K562 (cell line): ENCODE results near the gene TMEM123. TPM values are rescaled to one million over a fixed set of nuclear protein-coding genes. Genes with fewer than 3 reads are reported as not detected.

ENCODE experiments used
- ATAC-seq: fragments of 200-7000 bp; cut with Tn5 transposase; 3 replicates; pipeline ENCODE4 v1.9.1; 2020; ENCODE audit warnings: moderate library complexity
- BruUV-seq: library from RNA; stranded (reverse); fragments of 400-500 nt; replicated peaks from 2 replicates; lab custom pipeline; 2021; lab: Mats Ljungman, UMichigan
- CTCF ChIA-PET: fragments of 300-600 bp; formaldehyde crosslinking; extraction: SDS; loops from one replicate; lab custom pipeline; 2021; ENCODE audit warnings: low intra/inter-chr PET ratio; lab: Yijun Ruan, JAX
- POLR2A ChIA-PET: fragments of 300-600, 350-650 bp; sonication (Branson Sonifier 250); formaldehyde crosslinking; extraction: SDS; loops from one replicate; lab custom pipeline; 2021; ENCODE audit warnings: antibody characterized with exemption, inconsistent platforms; lab: Yijun Ruan, JAX
- DNase-seq, 4 experiments: peaks; one replicate each; pipeline versions ENCODE4 v3.0.0 to v3.0.0-alpha.2; 2011 to 2018; ENCODE audit warnings: low spot score in 3 of 4, mixed read lengths in 3 of 4; ENCODE audit errors: extremely low read depth in 1 of 4
- FAIRE-seq: peaks from 2 replicates; lab custom pipeline; 2011; peaks lifted over from hg19 to GRCh38; lab: Jason Lieb, UNC
- H2AFZ ChIP-seq: 2 replicates; pipeline ENCODE4 v1.6.0; 2011; ENCODE audit warnings: low read depth, low read length, control low read depth, inconsistent platforms
- H3K27ac ChIP-seq: fragments of 200-600 bp; 3 replicates; pipeline ENCODE4 v1.8.0; 2011; ENCODE audit warnings: low read depth, mild to moderate bottlenecking, control low read depth, inconsistent platforms, low read length, moderate library complexity, mixed read lengths; ENCODE audit errors: extremely low read depth
- H3K27me3 ChIP-seq, 2 experiments: fragments of 300-600 bp in 1 of 2; 2 replicates in 1 of 2; 3 replicates in 1 of 2; pipeline versions ENCODE4 v1.6.0 to v1.8.0; 2011; ENCODE audit warnings: inconsistent platforms in 2 of 2, low read length in 2 of 2, mild to moderate bottlenecking in 1 of 2, mixed read lengths in 1 of 2, moderate library complexity in 1 of 2; ENCODE audit not compliant: control insufficient read depth in 2 of 2, insufficient read depth in 2 of 2
- H3K36me3 ChIP-seq: fragments of 300-600 bp; 3 replicates; pipeline ENCODE4 v1.8.0; 2011; ENCODE audit warnings: mild to moderate bottlenecking, low read length, inconsistent platforms; ENCODE audit not compliant: control insufficient read depth, insufficient read depth
- H3K4me1 ChIP-seq, 2 experiments: fragments of 200-600 bp in 1 of 2; replicated peaks in 1 of 2; 2 replicates in 1 of 2; 3 replicates in 1 of 2; pipeline versions ENCODE4 v1.5.1 to v1.8.0; 2011; ENCODE audit warnings: inconsistent platforms in 2 of 2, low read length in 2 of 2, mild to moderate bottlenecking in 1 of 2, mixed read lengths in 1 of 2, moderate library complexity in 1 of 2; ENCODE audit not compliant: control insufficient read depth in 2 of 2, insufficient read depth in 2 of 2
- H3K4me2 ChIP-seq: 2 replicates; pipeline ENCODE4 v1.6.1; 2011; ENCODE audit warnings: low read length, control low read depth, inconsistent platforms, mixed read lengths; ENCODE audit not compliant: insufficient read depth
- H3K4me3 ChIP-seq: fragments of 200-600 bp; sonication (generic), shearing (Covaris generic); 2 replicates; pipeline ENCODE4 v1.5.1; 2016; ENCODE audit warnings: control low read depth, inconsistent platforms
- H3K79me2 ChIP-seq: fragments of 200-600 bp; 3 replicates; pipeline ENCODE4 v1.8.0; 2011; ENCODE audit warnings: low read length, inconsistent platforms; ENCODE audit not compliant: control insufficient read depth, insufficient read depth
- H3K9ac ChIP-seq, 2 experiments: 2 replicates each; pipeline versions ENCODE4 v1.6.0 to v1.6.1; 2011; ENCODE audit warnings: low read depth in 2 of 2, low read length in 2 of 2, control low read depth in 1 of 2, inconsistent platforms in 1 of 2, mild to moderate bottlenecking in 1 of 2, mixed read lengths in 1 of 2; ENCODE audit not compliant: insufficient read depth in 1 of 2
- H3K9me1 ChIP-seq: one replicate; pipeline ENCODE4 v1.6.0; 2011; ENCODE audit warnings: inconsistent platforms, mild to moderate bottlenecking, low read length, moderate library complexity; ENCODE audit not compliant: control insufficient read depth, insufficient read depth
- H3K9me3 ChIP-seq: replicated peaks from 2 replicates; pipeline ENCODE4 v1.5.1; 2011; ENCODE audit warnings: low read depth, low read length, inconsistent platforms; ENCODE audit not compliant: control insufficient read depth, insufficient read depth
- H4K20me1 ChIP-seq: replicated peaks from 2 replicates; pipeline ENCODE4 v1.6.1; 2011; ENCODE audit warnings: low read length, inconsistent platforms, mixed read lengths; ENCODE audit not compliant: control insufficient read depth, insufficient read depth
- CEBPB ChIP-seq: fragments of 450-650 bp; IDR thresholded peaks from 2 replicates; pipeline ENCODE4 v1.6.1; 2016; ENCODE audit warnings: missing genetic modification characterization, missing compliant biosample characterization
- CHD2 ChIP-seq: IDR thresholded peaks from 2 replicates; pipeline ENCODE4 v1.6.1; 2011; ENCODE audit warnings: low read depth, low read length
- DNMT1 ChIP-seq: fragments of 450-650 bp; IDR thresholded peaks from 2 replicates; pipeline ENCODE4 v1.6.1; 2016; ENCODE audit warnings: antibody characterized with exemption, mild to moderate bottlenecking
- EGR1 ChIP-seq: fragments of 450-650 bp; conservative IDR thresholded peaks from 2 replicates; pipeline ENCODE4 v1.6.1; 2017; ENCODE audit warnings: mild to moderate bottlenecking
- ELF1 ChIP-seq: fragments of 200-800 bp; sonication (Bioruptor generic); IDR thresholded peaks from 2 replicates; pipeline ENCODE4 v1.6.1; 2016; ENCODE audit warnings: missing genetic modification characterization, missing compliant biosample characterization
- FOXJ3 ChIP-seq: sonication (generic); formaldehyde crosslinking; IDR thresholded peaks from 2 replicates; pipeline ENCODE4 v1.4.0; 2020; ENCODE audit warnings: mild to moderate bottlenecking, missing genetic modification reagents
- HNRNPUL1 ChIP-seq: fragments of 200-400 bp; formaldehyde crosslinking; IDR thresholded peaks from 2 replicates; pipeline ENCODE4 v1.6.1; 2017; ENCODE audit warnings: low read length
- MEF2A ChIP-seq: IDR thresholded peaks from 2 replicates; pipeline ENCODE4 v1.6.1; 2011; ENCODE audit warnings: low read depth, mild to moderate bottlenecking, low read length, moderate library complexity; ENCODE audit not compliant: control insufficient read depth
- PHB ChIP-seq: fragments of 250-450 bp; sonication (Bioruptor Pico); IDR thresholded peaks from 2 replicates; pipeline ENCODE4 v1.5.0; 2021
- RBM14 ChIP-seq: fragments of 200-400 bp; formaldehyde crosslinking; IDR thresholded peaks from 2 replicates; pipeline ENCODE4 v1.6.1; 2018; ENCODE audit warnings: low read depth, mild to moderate bottlenecking, low read length, moderate library complexity, borderline replicate concordance; ENCODE audit not compliant: insufficient read depth
- RFX5 ChIP-seq: IDR thresholded peaks from 2 replicates; pipeline ENCODE4 v1.6.1; 2011; ENCODE audit warnings: low read depth, mild to moderate bottlenecking, improper control_type of control experiment, low read length
- SIRT6 ChIP-seq: IDR thresholded peaks from one replicate; pipeline ENCODE4 v1.6.1; 2012; ENCODE audit warnings: low read depth, mild to moderate bottlenecking, control low read depth, inconsistent platforms, low read length, moderate library complexity
- SMC3 ChIP-seq: conservative IDR thresholded peaks from 2 replicates; pipeline ENCODE4 v1.6.1; 2011; ENCODE audit warnings: low read depth, low read length, improper control_type of control experiment; ENCODE audit not compliant: insufficient read depth
- SRSF3 ChIP-seq: fragments of 200-400 bp; formaldehyde crosslinking; IDR thresholded peaks from 2 replicates; pipeline ENCODE4 v1.6.1; 2016; ENCODE audit warnings: mild to moderate bottlenecking, low read length, moderate library complexity; ENCODE audit not compliant: insufficient read depth
- TEAD4 ChIP-seq, 2 experiments: sonication (generic) in 1 of 2; formaldehyde crosslinking in 1 of 2; IDR thresholded peaks; 2 replicates each; pipeline versions ENCODE4 v1.6.1 to v1.8.0; 2012 to 2022; ENCODE audit warnings: borderline replicate concordance in 1 of 2, inconsistent platforms in 1 of 2, low read length in 1 of 2, mild to moderate bottlenecking in 1 of 2, missing genetic modification reagents in 1 of 2
- ZEB2 ChIP-seq: fragments of 450-650 bp; IDR thresholded peaks from 2 replicates; pipeline ENCODE4 v1.6.1; 2016
- ZFP1 ChIP-seq: fragments of 450-650 bp; formaldehyde crosslinking; IDR thresholded peaks from 2 replicates; pipeline ENCODE4 v1.4.0; 2020; ENCODE audit warnings: mild to moderate bottlenecking, mixed read lengths
- ZNF197 ChIP-seq: fragments of 200-800 bp; sonication (Bioruptor generic); IDR thresholded peaks from 2 replicates; pipeline ENCODE4 v1.6.1; 2016; ENCODE audit warnings: low read depth, missing genetic modification characterization, missing compliant biosample characterization
- ZNF584 ChIP-seq: fragments of 200-800 bp; sonication (Bioruptor generic); IDR thresholded peaks from 2 replicates; pipeline ENCODE4 v1.6.1; 2016; ENCODE audit warnings: low read depth, mild to moderate bottlenecking, missing genetic modification characterization, missing compliant biosample characterization
- WGBS: fragments of 100-300 bp; shearing (Covaris generic); methylation state at CpG from one replicate; pipeline ENCODE4 v1.1.6; 2016; ENCODE audit warnings: low coverage, mixed read lengths; ENCODE audit not compliant: insufficient coverage; ENCODE audit errors: missing lambda C conversion rate; 5-methylcytosine and 5-hydroxymethylcytosine counted together
- in situ Hi-C: fragments of 300-500 bp; cut with MboI; formaldehyde crosslinking; loops from 4 replicates; pipeline ENCODE4 v1.15.0; 2018; ENCODE audit warnings: inconsistent platforms, mixed read lengths
- intact Hi-C: fragments of 100-400 bp; cut with micrococcal nuclease; formaldehyde crosslinking; loops from 2 replicates; pipeline ENCODE4 v1.14.2; 2022
- polyA plus RNA-seq, 8 experiments: library from polyadenylated mRNA; depleted of rRNA in 4 of 8; stranded (reverse) in 5 of 8; unstranded in 3 of 8; fragments of >200 nt; fragmentation: Nextera tagmentation in 2 of 8; fragmentation: Illumina TruSeq in 1 of 8; extraction: Ambion mirVana in 2 of 8; extraction: Trizol in 1 of 8; gene quantifications; 2 replicates each; pipeline versions ENCODE4 v1.2.1 to v1.2.3, GENCODE V29; 2011 to 2014; ENCODE audit warnings: inconsistent platforms in 1 of 8, missing spikeins in 1 of 8
- total RNA-seq, 7 experiments: library from RNA; depleted of rRNA in 6 of 7; stranded (reverse); fragments of >200 nt in 6 of 7; fragmentation: Illumina TruSeq in 2 of 7; extraction: Trizol in 2 of 7; gene quantifications; 2 replicates each; pipeline versions ENCODE4 v1.2.1 to v1.2.3, GENCODE V29; 2011 to 2021; ENCODE audit warnings: low replicate concordance in 1 of 7

The TMEM123 gene
- total and polyA plus RNA-seq, 9 of the 15 experiments (the other 6 are each of a cell fraction or from before 2014, with no cell fraction given): 19.8 to 344 (median 82.4) TPM

DNA sequence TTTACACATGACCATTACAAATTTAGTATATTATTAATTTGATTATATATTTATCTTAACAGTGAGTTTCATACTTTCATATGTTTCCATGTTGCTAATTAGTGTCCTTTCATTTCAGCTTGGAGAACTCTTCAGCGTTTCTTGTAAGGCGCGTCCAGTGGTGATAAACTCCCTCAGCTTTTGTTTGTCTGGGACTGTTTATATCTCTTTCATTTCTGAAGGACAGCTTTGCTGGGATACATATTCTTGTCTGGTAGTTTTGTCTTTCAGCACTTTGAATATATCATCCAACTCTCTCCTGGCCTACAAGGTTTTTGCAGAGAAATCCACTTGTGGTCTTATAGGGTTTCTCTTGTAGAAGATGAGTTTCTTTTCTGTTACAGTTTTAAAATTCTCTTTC, 93.2 kb downstream of the TMEM123 start:
- Histone ChIP-seq H2AFZ (no peak overlapping the region), H3K9me3 (no peaks in the 10 kb centered on the region), H3K27ac (no peak overlapping the region), H3K4me2 (no peak overlapping the region), H3K9ac (no peak overlapping the region), H4K20me1 (no peaks in the 10 kb centered on the region), H3K4me3 (no peak overlapping the region), H3K4me1 (no peaks in the 10 kb centered on the region), H3K27me3 (no peaks in the 10 kb centered on the region), H3K79me2 (peaks cover 10% of the 10 kb centered on the region; the same call in 2 of the 3 replicates), H3K9me1 (no peaks in the 10 kb centered on the region), H3K36me3 (peaks cover 42% of the 10 kb centered on the region)
- BruUV-seq: no TSS peak
- FAIRE-seq: no peak
- TF ChIP-seq MEF2A (no peak), ZNF584 (CRISPR knock-in tag) (no peak), FOXJ3 (CRISPR knock-in tag) (no peak), EGR1 (no peak), CHD2 (no peak), SRSF3 (no peak), ELF1 (tag) (no peak), PHB (CRISPR knock-in tag) (no peak), ZFP1 (CRISPR knock-in tag) (no peak), SIRT6 (no peak), HNRNPUL1 (no peak), ZNF197 (no peak), CEBPB (tag) (no peak), RFX5 (no peak), RBM14 (no peak), ZEB2 (no peak), TEAD4 (IDR thresholded peaks at IDR 0.05; ENCODE audit: low read length) (no peak), TEAD4 (CRISPR knock-in tag; IDR thresholded peaks at IDR 0.05; ENCODE audit: borderline replicate concordance) (no peak), SMC3 (no peak), DNMT1 (no peak)
- intact Hi-C loops: no loop called here
- ChIA-PET POLR2A (interaction anchor here (1.8 kb wide), 1 partner anchor 26 kb away, joined by 5 read pairs; no protein-coding TSS in a partner anchor), CTCF (no interaction called here)
- ATAC-seq: no peak
- WGBS: 98% methylated on average over 3 of the region's 3 CpGs
- in situ Hi-C loops: no loop called here
- DNase-seq: no peak
